H9 (cell line): ENCODE data around the gene MCF2L2. TPM values are rescaled to one million over a fixed set of nuclear protein-coding genes. Genes with fewer than 3 reads are reported as not detected.

Experiments used
- DNase-seq: peaks from one replicate; pipeline ENCODE4 v3.0.0-alpha.2; 2017
- H2AFZ ChIP-seq: one replicate; pipeline ENCODE4 v1.6.1; 2013; ENCODE audit warnings: mild to moderate bottlenecking, low read length, control low read depth, moderate library complexity
- H2AK5ac ChIP-seq: 2 replicates; pipeline ENCODE4 v1.6.1; 2013; ENCODE audit warnings: low read length, control low read depth, mixed read lengths; ENCODE audit not compliant: insufficient read length
- H2BK120ac ChIP-seq: one replicate; pipeline ENCODE4 v1.6.1; 2013; ENCODE audit warnings: low read depth, mild to moderate bottlenecking, low read length, control low read depth, inconsistent platforms; ENCODE audit not compliant: poor library complexity, severe bottlenecking
- H2BK12ac ChIP-seq: 2 replicates; pipeline ENCODE4 v1.6.1; 2013; ENCODE audit warnings: low read length, control low read depth, mixed read lengths, low read depth; ENCODE audit not compliant: insufficient read length
- H2BK15ac ChIP-seq: 2 replicates; pipeline ENCODE4 v1.6.1; 2013; ENCODE audit warnings: low read depth, low read length, control low read depth
- H2BK20ac ChIP-seq: one replicate; pipeline ENCODE4 v1.6.1; 2013; ENCODE audit warnings: low read depth, mild to moderate bottlenecking, low read length, control low read depth, inconsistent platforms; ENCODE audit not compliant: poor library complexity, severe bottlenecking
- H2BK5ac ChIP-seq: 2 replicates; pipeline ENCODE4 v1.6.1; 2013; ENCODE audit warnings: low read length, control low read depth, mixed read lengths; ENCODE audit not compliant: insufficient read length
- H3K14ac ChIP-seq: 2 replicates; pipeline ENCODE4 v1.6.1; 2013; ENCODE audit warnings: low read length, control low read depth; ENCODE audit not compliant: insufficient read depth
- H3K18ac ChIP-seq: 2 replicates; pipeline ENCODE4 v1.6.1; 2013; ENCODE audit warnings: low read depth, mild to moderate bottlenecking, mixed read lengths, low read length, control low read depth; ENCODE audit not compliant: insufficient read length
- H3K23ac ChIP-seq: 2 replicates; pipeline ENCODE4 v1.6.1; 2013; ENCODE audit warnings: low read length, control low read depth, mixed read lengths, low read depth; ENCODE audit not compliant: insufficient read length
- H3K23me2 ChIP-seq: 2 replicates; pipeline ENCODE4 v1.6.1; 2013; ENCODE audit warnings: low read depth, mild to moderate bottlenecking, mixed read lengths, low read length, control low read depth; ENCODE audit not compliant: insufficient read length, poor library complexity, severe bottlenecking
- H3K27ac ChIP-seq: 2 replicates; pipeline ENCODE4 v1.5.1; 2013; ENCODE audit warnings: low read length, control low read depth, mixed read lengths, low read depth; ENCODE audit not compliant: insufficient read length
- H3K27me3 ChIP-seq: 2 replicates; pipeline ENCODE4 v1.6.1; 2013; ENCODE audit warnings: low read length, control low read depth, inconsistent platforms; ENCODE audit not compliant: insufficient read depth
- H3K4ac ChIP-seq: 2 replicates; pipeline ENCODE4 v1.6.1; 2013; ENCODE audit warnings: low read depth, mild to moderate bottlenecking, control low read depth, inconsistent platforms, low read length, moderate library complexity
- H3K4me1 ChIP-seq: 2 replicates; pipeline ENCODE4 v1.6.1; 2013; ENCODE audit warnings: low read length, control low read depth, inconsistent platforms; ENCODE audit not compliant: insufficient read depth
- H3K4me2 ChIP-seq: 2 replicates; pipeline ENCODE4 v1.6.1; 2013; ENCODE audit warnings: low read length, control low read depth, mixed read lengths; ENCODE audit not compliant: insufficient read length, insufficient read depth
- H3K56ac ChIP-seq: 2 replicates; pipeline ENCODE4 v1.6.1; 2013; ENCODE audit warnings: low read depth, mild to moderate bottlenecking, mixed read lengths, low read length, control low read depth; ENCODE audit not compliant: insufficient read length
- H3K79me1 ChIP-seq: 2 replicates; pipeline ENCODE4 v1.6.1; 2013; ENCODE audit warnings: low read depth, mild to moderate bottlenecking, moderate library complexity, low read length, control low read depth, inconsistent platforms; ENCODE audit not compliant: insufficient read depth, poor library complexity, severe bottlenecking
- H3K79me2 ChIP-seq: 2 replicates; pipeline ENCODE4 v1.6.1; 2013; ENCODE audit warnings: low read length, control low read depth, inconsistent platforms; ENCODE audit not compliant: insufficient read depth
- H3K9ac ChIP-seq: 2 replicates; pipeline ENCODE4 v1.6.1; 2013; ENCODE audit warnings: low read length, control low read depth, mixed read lengths; ENCODE audit not compliant: insufficient read length; ENCODE audit errors: extremely low read depth
- H3K9me3 ChIP-seq: one replicate; pipeline ENCODE4 v1.6.1; 2013; ENCODE audit warnings: low read depth, low read length, inconsistent platforms; ENCODE audit not compliant: control insufficient read depth
- H3T11ph ChIP-seq: one replicate; pipeline ENCODE4 v1.6.1; 2013; ENCODE audit warnings: mild to moderate bottlenecking, low read length, control low read depth, inconsistent platforms
- H4K20me1 ChIP-seq: one replicate; pipeline ENCODE4 v1.6.1; 2013; ENCODE audit not compliant: control insufficient read depth, insufficient read length, insufficient read depth
- H4K5ac ChIP-seq: 2 replicates; pipeline ENCODE4 v1.6.1; 2013; ENCODE audit warnings: low read depth, mild to moderate bottlenecking, mixed read lengths, low read length, control low read depth; ENCODE audit not compliant: insufficient read length
- H4K8ac ChIP-seq: replicated peaks from 2 replicates; pipeline ENCODE4 v1.6.1; 2013; ENCODE audit warnings: low read length, control low read depth, mixed read lengths, low read depth; ENCODE audit not compliant: insufficient read length
- H4K91ac ChIP-seq: 2 replicates; pipeline ENCODE4 v1.6.1; 2013; ENCODE audit warnings: low read depth, mild to moderate bottlenecking, moderate library complexity, mixed read lengths, low read length, control low read depth; ENCODE audit not compliant: insufficient read length
- H3K27ac Mint-ChIP-seq, 3 experiments: 2 replicates in 2 of 3; 3 replicates in 1 of 3; pipeline ENCODE4 v1.8.0; 2020 to 2021; ENCODE audit warnings: mixed read lengths in 3 of 3, mild to moderate bottlenecking in 1 of 3, moderate library complexity in 1 of 3
- H3K27me3 Mint-ChIP-seq: 2 replicates; pipeline ENCODE4 v1.8.0; 2021; ENCODE audit warnings: low read depth, mild to moderate bottlenecking, moderate library complexity, mixed read lengths
- H3K36me3 Mint-ChIP-seq, 3 experiments: 2 replicates in 2 of 3; 3 replicates in 1 of 3; pipeline ENCODE4 v1.8.0; 2020 to 2021; ENCODE audit warnings: low read depth in 3 of 3, mixed read lengths in 3 of 3; ENCODE audit not compliant: insufficient read depth in 1 of 3
- H3K4me1 Mint-ChIP-seq, 2 experiments: 2 replicates each; pipeline ENCODE4 v1.8.0; 2020; ENCODE audit warnings: mixed read lengths in 2 of 2
- H3K4me3 Mint-ChIP-seq, 2 experiments: 2 replicates in 1 of 2; 3 replicates in 1 of 2; pipeline ENCODE4 v1.8.0; 2020 to 2021; ENCODE audit warnings: mild to moderate bottlenecking in 2 of 2, mixed read lengths in 2 of 2, moderate library complexity in 1 of 2
- H3K9me3 Mint-ChIP-seq, 2 experiments: 2 replicates in 1 of 2; 3 replicates in 1 of 2; pipeline ENCODE4 v1.8.0; 2020; ENCODE audit warnings: mild to moderate bottlenecking in 2 of 2, mixed read lengths in 2 of 2, moderate library complexity in 1 of 2
- WGBS: extraction: QIAGEN DNeasy Blood & Tissue Kit; methylation state at CpG from one replicate; pipeline ENCODE4 v1.1.7; 2013; ENCODE audit warnings: missing lambda C conversion rate, low lambda C conversion rate, mixed read lengths; ENCODE audit not compliant: insufficient read length; ENCODE audit errors: extremely low coverage; 5-methylcytosine and 5-hydroxymethylcytosine counted together
- total RNA-seq: library from RNA; stranded (reverse); gene quantifications from 2 replicates; pipeline ENCODE4 v1.2.1, GENCODE V29; 2021
- TF ChIP-seq, protein P1 (sequence below): fragments of 200-600 bp; sonication (generic); conservative IDR thresholded peaks from 3 replicates; pipeline ENCODE4 v1.8.0; 2021; ENCODE audit warnings: antibody characterized with exemption, mild to moderate bottlenecking

The MCF2L2 gene
- total RNA-seq, 1 experiment from 2014 or later, result 6.4 TPM

DNA sequence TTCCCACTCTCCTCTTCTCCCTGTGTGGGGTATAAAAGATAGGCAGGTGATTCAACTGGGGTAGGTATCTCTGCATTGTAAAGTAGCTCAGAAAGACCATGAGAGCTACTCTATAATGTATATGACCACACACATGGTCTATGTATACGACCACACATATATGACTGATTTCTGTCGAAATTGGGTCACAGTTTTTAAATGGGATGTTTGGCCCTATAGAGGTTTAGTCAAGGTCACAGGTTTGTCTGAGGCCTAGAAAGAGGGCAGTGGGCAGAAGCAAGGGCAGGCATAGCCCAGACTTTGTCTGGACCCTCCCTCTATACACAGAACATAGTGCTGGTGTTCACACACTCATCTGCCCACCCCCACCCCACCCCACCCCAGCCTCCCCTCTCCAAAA lies 270.3 kb downstream of the MCF2L2 start:
- no peaks in the 10 kb centered on the region for H3K9me3 Mint-ChIP-seq
- Histone ChIP-seq H2AFZ (no peak overlapping the region), H4K91ac (no peak overlapping the region), H2AK5ac (no peak overlapping the region), H3K23ac (no peak overlapping the region), H3K23me2 (peaks cover 7% of the 10 kb centered on the region), H3K9me3 (no peaks in the 10 kb centered on the region), H2BK12ac (no peak overlapping the region), H2BK15ac (no peak overlapping the region), H3K27me3 (peaks cover 4% of the 10 kb centered on the region; the same call in 1 of the 2 replicates), H2BK20ac (no peak overlapping the region), H3K27ac (no peak overlapping the region), H2BK5ac (no peak overlapping the region), H4K20me1 (no peaks in the 10 kb centered on the region), H3K79me1 (no peaks in the 10 kb centered on the region), H3K4me2 (no peak overlapping the region), H4K5ac (no peak overlapping the region), H3K4ac (no peak overlapping the region), H3K9ac (no peak overlapping the region), H3T11ph (no peak overlapping the region), H3K56ac (no peak overlapping the region), H3K4me1 (no peaks in the 10 kb centered on the region), H2BK120ac (no peak overlapping the region), H3K14ac (no peak overlapping the region), H3K18ac (no peak overlapping the region), H4K8ac (no peak overlapping the region), H3K79me2 (no peaks in the 10 kb centered on the region)
- H3K36me3 Mint-ChIP-seq, result no peaks in the 10 kb centered on the region
- WGBS, result no CpG with 5 or more reads among the region's 2 CpGs
- peaks cover 12 to 18% of the 10 kb centered on the region in 2 experiments for H3K4me1 Mint-ChIP-seq
- H3K27ac Mint-ChIP-seq, result no peak overlapping the region
- no peak overlapping the region for H3K4me3 Mint-ChIP-seq
- TF ChIP-seq, protein P1, sequence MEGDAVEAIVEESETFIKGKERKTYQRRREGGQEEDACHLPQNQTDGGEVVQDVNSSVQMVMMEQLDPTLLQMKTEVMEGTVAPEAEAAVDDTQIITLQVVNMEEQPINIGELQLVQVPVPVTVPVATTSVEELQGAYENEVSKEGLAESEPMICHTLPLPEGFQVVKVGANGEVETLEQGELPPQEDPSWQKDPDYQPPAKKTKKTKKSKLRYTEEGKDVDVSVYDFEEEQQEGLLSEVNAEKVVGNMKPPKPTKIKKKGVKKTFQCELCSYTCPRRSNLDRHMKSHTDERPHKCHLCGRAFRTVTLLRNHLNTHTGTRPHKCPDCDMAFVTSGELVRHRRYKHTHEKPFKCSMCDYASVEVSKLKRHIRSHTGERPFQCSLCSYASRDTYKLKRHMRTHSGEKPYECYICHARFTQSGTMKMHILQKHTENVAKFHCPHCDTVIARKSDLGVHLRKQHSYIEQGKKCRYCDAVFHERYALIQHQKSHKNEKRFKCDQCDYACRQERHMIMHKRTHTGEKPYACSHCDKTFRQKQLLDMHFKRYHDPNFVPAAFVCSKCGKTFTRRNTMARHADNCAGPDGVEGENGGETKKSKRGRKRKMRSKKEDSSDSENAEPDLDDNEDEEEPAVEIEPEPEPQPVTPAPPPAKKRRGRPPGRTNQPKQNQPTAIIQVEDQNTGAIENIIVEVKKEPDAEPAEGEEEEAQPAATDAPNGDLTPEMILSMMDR, result no peak
- H3K27me3 Mint-ChIP-seq, result peaks cover 33% of the 10 kb centered on the region
- no peak for DNase-seq
